SK-N-SH treated with all-trans-retinoic acid at 6 μM for 48 hours (cell line): ENCODE measurements around the gene KRT74.

Source experiments
- ATAC-seq: fragments of 200-7000 bp; cut with Tn5 transposase; 3 replicates; pipeline ENCODE4 v1.9.1; 2020; ENCODE audit warnings: mild to moderate bottlenecking, moderate library complexity
- ARNTL ChIP-seq: fragments of 450-650 bp; formaldehyde crosslinking; IDR thresholded peaks from 2 replicates; pipeline ENCODE4 v1.5.0; 2020; ENCODE audit warnings: low read depth, mild to moderate bottlenecking, moderate library complexity, borderline replicate concordance
- BACH2 ChIP-seq: fragments of 250-450 bp; sonication (Bioruptor Pico); IDR thresholded peaks from 2 replicates; pipeline ENCODE4 v1.9.0; 2021; ENCODE audit warnings: mild to moderate bottlenecking, borderline replicate concordance
- CSDC2 ChIP-seq: fragments of 250-450 bp; sonication (Bioruptor Pico); IDR thresholded peaks from 2 replicates; pipeline ENCODE4 v1.5.0; 2020; ENCODE audit warnings: mild to moderate bottlenecking, moderate library complexity
- CSRNP3 ChIP-seq: fragments of 250-450 bp; sonication (Bioruptor Pico); IDR thresholded peaks from 2 replicates; pipeline ENCODE4 v1.5.1; 2021; ENCODE audit warnings: mild to moderate bottlenecking, moderate library complexity
- ESRRG ChIP-seq: fragments of 250-450 bp; sonication (Bioruptor Pico); IDR thresholded peaks from 2 replicates; pipeline ENCODE4 v1.6.1; 2021; ENCODE audit warnings: mild to moderate bottlenecking
- GLIS3 ChIP-seq: fragments of 250-450 bp; sonication (Bioruptor Pico); IDR thresholded peaks from 2 replicates; pipeline ENCODE4 v1.5.0; 2020; ENCODE audit warnings: mild to moderate bottlenecking, moderate library complexity
- ISL1 ChIP-seq: fragments of 250-450 bp; sonication (Bioruptor Pico); IDR thresholded peaks from 2 replicates; pipeline ENCODE4 v2.1.2; 2022; ENCODE audit warnings: mild to moderate bottlenecking, moderate library complexity
- POU6F1 ChIP-seq: fragments of 250-450 bp; sonication (Bioruptor Pico); IDR thresholded peaks from 2 replicates; pipeline ENCODE4 v1.8.0; 2021; ENCODE audit warnings: low read depth, mild to moderate bottlenecking, moderate library complexity, borderline replicate concordance
- PPARA ChIP-seq: fragments of 250-450 bp; sonication (Bioruptor Pico); IDR thresholded peaks from 2 replicates; pipeline ENCODE4 v1.5.0; 2020; ENCODE audit warnings: mild to moderate bottlenecking, borderline replicate concordance
- RARB ChIP-seq: fragments of 250-450 bp; sonication (Bioruptor Pico); IDR thresholded peaks from 2 replicates; pipeline ENCODE4 v1.8.0; 2021; ENCODE audit warnings: mild to moderate bottlenecking, moderate library complexity
- TOX ChIP-seq: fragments of 250-450 bp; sonication (Bioruptor Pico); IDR thresholded peaks from 2 replicates; pipeline ENCODE4 v1.8.0; 2021; ENCODE audit warnings: mild to moderate bottlenecking, moderate library complexity, borderline replicate concordance
- TSHZ2 ChIP-seq: fragments of 250-450 bp; sonication (Bioruptor Pico); IDR thresholded peaks from 2 replicates; pipeline ENCODE4 v1.5.0; 2020; ENCODE audit warnings: mild to moderate bottlenecking, moderate library complexity
- ZC3H10 ChIP-seq: fragments of 250-450 bp; sonication (Bioruptor Pico); IDR thresholded peaks from 2 replicates; pipeline ENCODE4 v1.5.1; 2021; ENCODE audit warnings: mild to moderate bottlenecking, moderate library complexity
- ZFP3 ChIP-seq: fragments of 250-450 bp; sonication (Bioruptor Pico); IDR thresholded peaks from 2 replicates; pipeline ENCODE4 v1.5.0; 2020; ENCODE audit warnings: mild to moderate bottlenecking, moderate library complexity
- ZFP30 ChIP-seq: fragments of 450-650 bp; formaldehyde crosslinking; IDR thresholded peaks from 2 replicates; pipeline ENCODE4 v1.5.0; 2022; ENCODE audit warnings: mild to moderate bottlenecking, moderate library complexity
- ZNF565 ChIP-seq: fragments of 450-650 bp; formaldehyde crosslinking; conservative IDR thresholded peaks from 2 replicates; pipeline ENCODE4 v1.5.0; 2020; ENCODE audit warnings: low read depth, mild to moderate bottlenecking, moderate library complexity
- ZNF70 ChIP-seq: fragments of 450-650 bp; formaldehyde crosslinking; IDR thresholded peaks from 2 replicates; pipeline ENCODE4 v1.5.0; 2020; ENCODE audit warnings: mild to moderate bottlenecking, moderate library complexity
- TF ChIP-seq, protein P1 (sequence below): fragments of 250-450 bp; sonication (Bioruptor Pico); IDR thresholded peaks from 2 replicates; pipeline ENCODE4 v1.8.0; 2020; ENCODE audit warnings: mild to moderate bottlenecking, moderate library complexity, borderline replicate concordance

KRT74 gene

DNA sequence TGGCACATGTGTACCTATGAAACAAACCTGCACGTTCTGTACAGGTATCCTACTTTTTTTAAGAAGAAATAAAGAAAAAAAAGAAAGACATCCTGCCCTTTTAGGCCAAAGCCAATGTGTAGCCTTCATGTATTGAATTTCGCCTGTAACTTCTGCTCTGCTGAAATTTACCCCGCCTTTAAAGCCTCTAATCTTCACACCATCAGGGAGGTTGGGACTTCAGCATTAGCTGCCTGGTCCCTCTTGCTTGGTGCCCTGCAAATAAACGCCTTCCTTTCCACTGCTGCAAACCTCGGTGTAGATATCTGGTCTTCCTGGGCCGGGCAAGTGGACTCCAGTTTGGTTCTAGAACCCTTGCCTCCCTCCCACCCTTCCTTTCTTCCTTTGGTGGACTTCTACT is 18.1 kb downstream of the KRT74 start:
- no peak for ATAC-seq
- TF ChIP-seq TOX (CRISPR knock-in tag) (no peak), GLIS3 (CRISPR knock-in tag) (no peak), TSHZ2 (no peak), CSDC2 (no peak), ARNTL (CRISPR knock-in tag) (no peak), ESRRG (CRISPR knock-in tag) (no peak), ZC3H10 (no peak), ZNF70 (no peak), ZFP30 (no peak), RARB (CRISPR knock-in tag) (no peak), ZNF565 (CRISPR knock-in tag) (no peak), CSRNP3 (no peak), ISL1 (no peak), BACH2 (CRISPR knock-in tag) (no peak), ZFP3 (CRISPR knock-in tag) (no peak)
- TF ChIP-seq, protein P1, sequence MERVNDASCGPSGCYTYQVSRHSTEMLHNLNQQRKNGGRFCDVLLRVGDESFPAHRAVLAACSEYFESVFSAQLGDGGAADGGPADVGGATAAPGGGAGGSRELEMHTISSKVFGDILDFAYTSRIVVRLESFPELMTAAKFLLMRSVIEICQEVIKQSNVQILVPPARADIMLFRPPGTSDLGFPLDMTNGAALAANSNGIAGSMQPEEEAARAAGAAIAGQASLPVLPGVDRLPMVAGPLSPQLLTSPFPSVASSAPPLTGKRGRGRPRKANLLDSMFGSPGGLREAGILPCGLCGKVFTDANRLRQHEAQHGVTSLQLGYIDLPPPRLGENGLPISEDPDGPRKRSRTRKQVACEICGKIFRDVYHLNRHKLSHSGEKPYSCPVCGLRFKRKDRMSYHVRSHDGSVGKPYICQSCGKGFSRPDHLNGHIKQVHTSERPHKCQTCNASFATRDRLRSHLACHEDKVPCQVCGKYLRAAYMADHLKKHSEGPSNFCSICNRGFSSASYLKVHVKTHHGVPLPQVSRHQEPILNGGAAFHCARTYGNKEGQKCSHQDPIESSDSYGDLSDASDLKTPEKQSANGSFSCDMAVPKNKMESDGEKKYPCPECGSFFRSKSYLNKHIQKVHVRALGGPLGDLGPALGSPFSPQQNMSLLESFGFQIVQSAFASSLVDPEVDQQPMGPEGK (CRISPR knock-in tag): no peak

GRCh38 chr12:52552681-52553195 is 20.9 kb downstream of the KRT74 start, which contains the start of gene KRT71:
TSS of gene KRT71 (minus strand) at chr12:52553145. CDS start at chr12:52553077, 68 bp downstream.
- TF ChIP-seq BACH2 (CRISPR knock-in tag) (no peak), ZNF565 (CRISPR knock-in tag) (no peak), POU6F1 (no peak), ARNTL (CRISPR knock-in tag) (no peak), CSRNP3 (no peak), PPARA (CRISPR knock-in tag) (no peak), ZNF70 (no peak), TSHZ2 (no peak)
- ATAC-seq: no peak
